HG03159 (cell line): ENCODE results near the gene MSX2.
"Not testable (repeated sequence)": the region's sequence is repeated elsewhere in the genome, so short reads cannot be mapped to it uniquely, and the experiment has no call there.

Source experiments
- ATAC-seq: cut with Tn5 transposase; IDR thresholded peaks from one replicate; pipeline ENCODE4 v1.9.1; 2021; ENCODE audit warnings: mild to moderate bottlenecking, moderate library complexity; ENCODE audit not compliant: unreplicated experiment

Gene MSX2

GRCh38 chr5:174732036-174733020 is 7.9 kb downstream of the MSX2 start:
- no peak for ATAC-seq

GRCh38 chr5:174733091-174733690 is 8.8 kb downstream of the MSX2 start:
- ATAC-seq, result no peak

GRCh38 chr5:174733836-174734235 is 9.5 kb downstream of the MSX2 start:
- no peak for ATAC-seq

- no peak for ATAC-seq
These were observed 10.5 kb downstream of the MSX2 start for GRCh38 chr5:174734571-174735497.

- ATAC-seq, result no peak
These were observed 11.3 kb downstream of the MSX2 start for GRCh38 chr5:174735498-174736330.

GRCh38 chr5:174736331-174736721 is 11.9 kb downstream of the MSX2 start:
- ATAC-seq, result no peak

GRCh38 chr5:174736777-174737176 is 12.4 kb downstream of the MSX2 start:
- no peak for ATAC-seq

- no peak for ATAC-seq
These were observed 12.9 kb downstream of the MSX2 start for GRCh38 chr5:174737330-174737729.

GRCh38 chr5:174741352-174741751 is 17.0 kb downstream of the MSX2 start:
- no peak for ATAC-seq

GRCh38 chr5:174744896-174745295 is 20.5 kb downstream of the MSX2 start:
- no peak for ATAC-seq

- no peak for ATAC-seq
These were observed 21.3 kb downstream of the MSX2 start for GRCh38 chr5:174745590-174746103.

- ATAC-seq, result no peak
These were observed 26.3 kb downstream of the MSX2 start for GRCh38 chr5:174750711-174751110.

GRCh38 chr5:174751154-174752000 is 27.0 kb downstream of the MSX2 start:
- no peak for ATAC-seq

- no peak for ATAC-seq
These were observed 27.7 kb downstream of the MSX2 start for GRCh38 chr5:174752121-174752520.

GRCh38 chr5:174755106-174755505 is 30.7 kb downstream of the MSX2 start:
- no peak for ATAC-seq

GRCh38 chr5:174759091-174759490 is 34.7 kb downstream of the MSX2 start:
- no peak for ATAC-seq

- ATAC-seq, result no peak
These were observed 36.3 kb downstream of the MSX2 start for GRCh38 chr5:174760721-174761120.

- ATAC-seq, result not testable (repeated sequence)
These were observed 37.0 kb downstream of the MSX2 start for GRCh38 chr5:174761341-174761740.

- ATAC-seq, result no peak
These were observed 39.9 kb downstream of the MSX2 start for GRCh38 chr5:174764309-174764708.
